IMR-90 (cell line): Measurements from ENCODE around the gene HIVEP3. TPM values are rescaled to one million over a fixed set of nuclear protein-coding genes. Genes with fewer than 3 reads are reported as not detected.

Experiments used
- ATAC-seq: fragments of 200-7000 bp; cut with Tn5 transposase; 2 replicates; pipeline ENCODE4 v1.9.1; 2020; ENCODE audit warnings: low read depth, mild to moderate bottlenecking, moderate library complexity
- BruUV-seq: library from RNA; stranded (reverse); fragments of 400-500 nt; replicated peaks from 2 replicates; lab custom pipeline; 2021; lab: Mats Ljungman, UMichigan
- CTCF ChIA-PET: fragments of 300-600 bp; formaldehyde crosslinking; extraction: SDS; loops from one replicate; lab custom pipeline; 2021; ENCODE audit warnings: antibody characterized with exemption; lab: Yijun Ruan, JAX
- POLR2A ChIA-PET: fragments of 300-600 bp; sonication (Branson Sonifier 250); formaldehyde crosslinking; loops from one replicate; lab custom pipeline; 2022; ENCODE audit warnings: antibody characterized with exemption; ENCODE audit not compliant: unreplicated experiment; lab: Charles Lee
- DNase-seq: peaks from one replicate; pipeline ENCODE4 v3.0.0; 2013
- H2AFZ ChIP-seq: replicated peaks from 2 replicates; pipeline ENCODE3; 2013; ENCODE audit warnings: low read length, mild to moderate bottlenecking; ENCODE audit not compliant: poor library complexity
- H2AK5ac ChIP-seq: 2 replicates; pipeline ENCODE4 v1.6.1; 2013; ENCODE audit warnings: low read depth, low read length, inconsistent platforms
- H2AK9ac ChIP-seq: replicated peaks from 2 replicates; pipeline ENCODE3; 2013; ENCODE audit warnings: mild to moderate bottlenecking, low read depth, low read length, moderate library complexity; ENCODE audit not compliant: poor library complexity
- H2BK120ac ChIP-seq: 2 replicates; pipeline ENCODE4 v1.6.1; 2013; ENCODE audit warnings: low read depth, low read length, inconsistent platforms
- H2BK15ac ChIP-seq: 3 replicates; pipeline ENCODE4 v1.6.1; 2013; ENCODE audit warnings: low read depth, low read length, inconsistent platforms
- H2BK20ac ChIP-seq: 2 replicates; pipeline ENCODE4 v1.6.1; 2013; ENCODE audit warnings: low read depth, mild to moderate bottlenecking, inconsistent platforms, low read length, moderate library complexity
- H2BK5ac ChIP-seq: 2 replicates; pipeline ENCODE4 v1.6.1; 2013; ENCODE audit warnings: mild to moderate bottlenecking, low read depth, low read length, inconsistent platforms; ENCODE audit not compliant: poor library complexity, severe bottlenecking
- H3K14ac ChIP-seq: replicated peaks from 2 replicates; pipeline ENCODE4 v1.6.1; 2013; ENCODE audit warnings: low read depth, low read length, inconsistent platforms
- H3K18ac ChIP-seq: 2 replicates; pipeline ENCODE4 v1.6.1; 2013; ENCODE audit warnings: low read depth, low read length, control low read depth
- H3K23ac ChIP-seq: 2 replicates; pipeline ENCODE4 v1.6.1; 2013; ENCODE audit warnings: low read depth, low read length, inconsistent platforms
- H3K27ac ChIP-seq: 2 replicates; pipeline ENCODE4 v1.5.1; 2013; ENCODE audit warnings: mild to moderate bottlenecking, control low read depth, low read length; ENCODE audit not compliant: insufficient read depth
- H3K27me3 ChIP-seq: 2 replicates; pipeline ENCODE4 v1.6.1; 2013; ENCODE audit warnings: low read length; ENCODE audit not compliant: control insufficient read depth, insufficient read depth
- H3K36me3 ChIP-seq: 2 replicates; pipeline ENCODE4 v1.6.1; 2013; ENCODE audit warnings: low read length, mixed read lengths; ENCODE audit not compliant: control insufficient read depth, insufficient read depth
- H3K4ac ChIP-seq: 2 replicates; pipeline ENCODE4 v1.6.1; 2013; ENCODE audit warnings: low read depth, low read length, inconsistent platforms
- H3K4me1 ChIP-seq: 2 replicates; pipeline ENCODE4 v1.6.1; 2013; ENCODE audit warnings: low read length, mixed read lengths; ENCODE audit not compliant: control insufficient read depth, insufficient read depth
- H3K4me2 ChIP-seq: 2 replicates; pipeline ENCODE4 v1.6.1; 2013; ENCODE audit warnings: low read depth, mild to moderate bottlenecking, control low read depth, low read length, moderate library complexity
- H3K4me3 ChIP-seq: 2 replicates; pipeline ENCODE4 v1.5.1; 2013; ENCODE audit warnings: low read depth, mild to moderate bottlenecking, control low read depth, low read length, moderate library complexity; ENCODE audit not compliant: insufficient read depth
- H3K56ac ChIP-seq: 2 replicates; pipeline ENCODE4 v1.6.1; 2013; ENCODE audit warnings: low read length, inconsistent platforms; ENCODE audit not compliant: insufficient read depth; ENCODE audit errors: extremely low read depth
- H3K79me1 ChIP-seq, 2 experiments: 2 replicates each; pipeline ENCODE4 v1.6.1; 2013; ENCODE audit warnings: low read length in 2 of 2, inconsistent platforms in 1 of 2, low read depth in 1 of 2
- H3K9ac ChIP-seq: 2 replicates; pipeline ENCODE4 v1.6.1; 2013; ENCODE audit warnings: low read depth, low read length, control low read depth
- H3K9me1 ChIP-seq: 2 replicates; pipeline ENCODE4 v1.6.1; 2013; ENCODE audit warnings: low read length, inconsistent platforms; ENCODE audit not compliant: insufficient read depth
- H3K9me3 ChIP-seq: 2 replicates; pipeline ENCODE4 v1.6.1; 2013; ENCODE audit warnings: low read length; ENCODE audit not compliant: control insufficient read depth, insufficient read depth
- H4K20me1 ChIP-seq: 2 replicates; pipeline ENCODE4 v1.6.1; 2013; ENCODE audit warnings: low read length, inconsistent platforms; ENCODE audit not compliant: insufficient read depth
- H4K5ac ChIP-seq: 2 replicates; pipeline ENCODE4 v1.6.1; 2013; ENCODE audit warnings: mild to moderate bottlenecking, low read depth, low read length, control low read depth
- H4K8ac ChIP-seq, 2 experiments: 2 replicates each; pipeline ENCODE4 v1.6.1; 2013; ENCODE audit warnings: low read depth in 2 of 2, low read length in 2 of 2, control low read depth in 1 of 2, inconsistent platforms in 1 of 2
- H4K91ac ChIP-seq: 2 replicates; pipeline ENCODE4 v1.6.1; 2013; ENCODE audit warnings: low read depth, low read length, inconsistent platforms; ENCODE audit not compliant: insufficient read depth
- ELK1 ChIP-seq: fragments of 150-350 bp; IDR thresholded peaks from 2 replicates; pipeline ENCODE4 v1.6.1; 2016; ENCODE audit warnings: low read depth, mild to moderate bottlenecking, low read length, moderate library complexity, borderline replicate concordance
- RAD21 ChIP-seq: IDR thresholded peaks from 2 replicates; pipeline ENCODE4 v1.6.1; 2012; ENCODE audit warnings: low read length, improper control_type of control experiment
- SMC3 ChIP-seq: fragments of 150-350 bp; IDR thresholded peaks from 2 replicates; pipeline ENCODE4 v1.6.1; 2016; ENCODE audit warnings: low read depth, mild to moderate bottlenecking, antibody characterized with exemption, low read length, moderate library complexity
- WGBS, 2 experiments: methylation state at CpG; one replicate each; pipeline versions ENCODE4 v1.1.5 to v1.1.7; 2013; ENCODE audit warnings: missing lambda C conversion rate in 2 of 2; ENCODE audit not compliant: insufficient read length in 1 of 2; ENCODE audit errors: extremely low coverage in 2 of 2; 5-methylcytosine and 5-hydroxymethylcytosine counted together
- dilution Hi-C: fragments of 300-500 bp; cut with HindIII; formaldehyde crosslinking; loops from one replicate; pipeline ENCODE4 v1.14.3; 2018; ENCODE audit warnings: low sequenced_read_pairs; ENCODE audit not compliant: unreplicated experiment
- in situ Hi-C: fragments of 300-500 bp; cut with MboI; formaldehyde crosslinking; loops from 3 replicates; pipeline ENCODE4 v1.14.3; 2019; ENCODE audit warnings: low sequenced_read_pairs, inconsistent platforms, mixed read lengths
- intact Hi-C: fragments of 100-400 bp; cut with micrococcal nuclease; formaldehyde crosslinking; loops from 2 replicates; pipeline ENCODE4 v1.10.0; 2022
- polyA plus RNA-seq, 3 experiments: library from polyadenylated mRNA; depleted of rRNA; stranded (reverse); fragments of >200 nt; gene quantifications; 2 replicates each; pipeline ENCODE4 v1.2.3, GENCODE V29; 2012; ENCODE audit warnings: low replicate concordance in 1 of 3
- total RNA-seq: library from RNA; depleted of rRNA; stranded (reverse); fragments of >200 nt; gene quantifications from 2 replicates; pipeline ENCODE4 v1.2.3, GENCODE V29; 2012
- TF ChIP-seq, protein P1 (sequence below): conservative IDR thresholded peaks from 2 replicates; pipeline ENCODE4 v1.5.1; 2012; ENCODE audit warnings: mild to moderate bottlenecking, low read depth, low read length, improper control_type of control experiment

HIVEP3 gene
- total and polyA plus RNA-seq, 2 of the 4 experiments (the other 2 are of a cell fraction), result 1.4 to 4.0 TPM

DNA sequence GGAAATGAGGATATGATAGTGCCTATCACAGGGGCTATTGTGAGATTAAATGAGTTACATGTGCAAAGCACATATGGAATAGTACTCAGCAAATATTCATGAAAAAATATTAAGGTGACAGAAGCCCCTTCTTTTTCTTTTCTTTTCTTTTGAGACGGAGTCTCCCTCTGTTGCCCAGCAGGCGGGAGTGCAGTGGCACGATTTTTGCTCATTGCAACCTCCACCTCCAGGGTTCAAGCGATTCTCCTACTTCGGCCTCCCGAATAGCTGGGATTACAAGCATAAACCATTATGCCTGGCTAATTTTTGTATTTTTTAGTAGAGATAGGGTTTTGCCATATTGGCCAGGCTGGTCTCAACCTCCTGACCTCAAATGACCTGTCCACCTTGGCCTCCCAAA is 139.4 kb downstream of the HIVEP3 start:
- H3K4me2 ChIP-seq, result no peak overlapping the region
- H2AFZ ChIP-seq, result no peak overlapping the region
- no peak overlapping the region for H3K4ac ChIP-seq
- H4K5ac ChIP-seq, result no peak overlapping the region
- no peak overlapping the region for H4K91ac ChIP-seq
- ATAC-seq (no peak), DNase-seq (no peak)
- ChIA-PET CTCF (no interaction called here), POLR2A (no interaction called here)
- no peak overlapping the region for H3K56ac ChIP-seq
- H3K4me3 ChIP-seq, result no peak overlapping the region
- H3K27ac ChIP-seq, result no peak overlapping the region
- no peak overlapping the region for H3K23ac ChIP-seq
- H4K20me1 ChIP-seq, result no peaks in the 10 kb centered on the region
- no CpG with 5 or more reads among the region's 6 CpGs for WGBS, 2 experiments
- no peak overlapping the region for H2AK9ac ChIP-seq
- in situ Hi-C loops, result no loop called here
- H3K4me1 ChIP-seq, result peaks cover 11% of the 10 kb centered on the region
- no peak overlapping the region for H3K9ac ChIP-seq
- H3K18ac ChIP-seq, result no peak overlapping the region
- H3K9me3 ChIP-seq, result no peaks in the 10 kb centered on the region
- H3K79me1 ChIP-seq, result no peaks in the 10 kb centered on the region
- no TSS peak for BruUV-seq
- 0 out of 2 replicates have a peak, but pooled peaks cover 3% of the 10 kb centered on the region for H3K9me1 ChIP-seq
- H2BK5ac ChIP-seq, result no peak overlapping the region
- intact Hi-C loops, result no loop called here
- no peak overlapping the region for H2BK20ac ChIP-seq
- no peak overlapping the region for H2BK120ac ChIP-seq
- no peak overlapping the region for H2AK5ac ChIP-seq
- no peak overlapping the region for H2BK15ac ChIP-seq
- H3K14ac ChIP-seq, result no peak overlapping the region
- dilution Hi-C loops, result no loop called here
- no peaks in the 10 kb centered on the region for H3K36me3 ChIP-seq
- no peak overlapping the region for H4K8ac ChIP-seq
- H3K27me3 ChIP-seq, result 0 out of 2 replicates have a peak, but pooled peaks cover 2% of the 10 kb centered on the region
- no peak for TF ChIP-seq ELK1
- TF ChIP-seq, protein P1, sequence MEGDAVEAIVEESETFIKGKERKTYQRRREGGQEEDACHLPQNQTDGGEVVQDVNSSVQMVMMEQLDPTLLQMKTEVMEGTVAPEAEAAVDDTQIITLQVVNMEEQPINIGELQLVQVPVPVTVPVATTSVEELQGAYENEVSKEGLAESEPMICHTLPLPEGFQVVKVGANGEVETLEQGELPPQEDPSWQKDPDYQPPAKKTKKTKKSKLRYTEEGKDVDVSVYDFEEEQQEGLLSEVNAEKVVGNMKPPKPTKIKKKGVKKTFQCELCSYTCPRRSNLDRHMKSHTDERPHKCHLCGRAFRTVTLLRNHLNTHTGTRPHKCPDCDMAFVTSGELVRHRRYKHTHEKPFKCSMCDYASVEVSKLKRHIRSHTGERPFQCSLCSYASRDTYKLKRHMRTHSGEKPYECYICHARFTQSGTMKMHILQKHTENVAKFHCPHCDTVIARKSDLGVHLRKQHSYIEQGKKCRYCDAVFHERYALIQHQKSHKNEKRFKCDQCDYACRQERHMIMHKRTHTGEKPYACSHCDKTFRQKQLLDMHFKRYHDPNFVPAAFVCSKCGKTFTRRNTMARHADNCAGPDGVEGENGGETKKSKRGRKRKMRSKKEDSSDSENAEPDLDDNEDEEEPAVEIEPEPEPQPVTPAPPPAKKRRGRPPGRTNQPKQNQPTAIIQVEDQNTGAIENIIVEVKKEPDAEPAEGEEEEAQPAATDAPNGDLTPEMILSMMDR, result 0 out of 2 replicates have a peak, but pooled peaks have one; percentile 27
- TF ChIP-seq RAD21, result 0 out of 2 replicates have a peak, but pooled peaks have one; percentile 24
- peak; percentile 17; the same call in 1 of the 2 replicates for TF ChIP-seq SMC3
